Ishikawa (cell line): ENCODE results near the gene FA2H.

Experiments
- CEBPB ChIP-seq: IDR thresholded peaks from 2 replicates; pipeline ENCODE4 v1.6.1; 2012
- CREB1 ChIP-seq: IDR thresholded peaks from 2 replicates; pipeline ENCODE4 v1.6.1; 2012; ENCODE audit warnings: low read depth
- EGR1 ChIP-seq: IDR thresholded peaks from 2 replicates; pipeline ENCODE4 v1.6.1; 2012
- EP300 ChIP-seq: IDR thresholded peaks from 2 replicates; pipeline ENCODE4 v1.6.1; 2012; ENCODE audit warnings: borderline replicate concordance
- FOXM1 ChIP-seq: IDR thresholded peaks from 2 replicates; pipeline ENCODE4 v1.6.1; 2012; ENCODE audit warnings: low read depth, borderline replicate concordance
- RAD21 ChIP-seq: IDR thresholded peaks from 2 replicates; pipeline ENCODE4 v1.6.1; 2012; ENCODE audit warnings: low read depth
- TAF1 ChIP-seq: IDR thresholded peaks from 2 replicates; pipeline ENCODE4 v1.6.1; 2012; ENCODE audit warnings: low read depth, mild to moderate bottlenecking
- TCF12 ChIP-seq: IDR thresholded peaks from 2 replicates; pipeline ENCODE4 v1.6.1; 2012; ENCODE audit warnings: low read depth
- TEAD4 ChIP-seq: IDR thresholded peaks from 2 replicates; pipeline ENCODE4 v1.6.1; 2012
- YY1 ChIP-seq: IDR thresholded peaks from 2 replicates; pipeline ENCODE4 v1.6.1; 2012; ENCODE audit warnings: low read depth
- ZBTB7A ChIP-seq: IDR thresholded peaks from 2 replicates; pipeline ENCODE4 v1.6.1; 2012; ENCODE audit warnings: low read depth
- TF ChIP-seq, protein P1 (sequence below): IDR thresholded peaks from 2 replicates; pipeline ENCODE4 v1.6.1; 2012; ENCODE audit warnings: low read depth, mild to moderate bottlenecking
- TF ChIP-seq, protein P2 (sequence below): IDR thresholded peaks from 2 replicates; pipeline ENCODE4 v1.6.1; 2012
- TF ChIP-seq, protein P3 (sequence below): IDR thresholded peaks from 2 replicates; pipeline ENCODE4 v1.6.1; 2012

DNA sequence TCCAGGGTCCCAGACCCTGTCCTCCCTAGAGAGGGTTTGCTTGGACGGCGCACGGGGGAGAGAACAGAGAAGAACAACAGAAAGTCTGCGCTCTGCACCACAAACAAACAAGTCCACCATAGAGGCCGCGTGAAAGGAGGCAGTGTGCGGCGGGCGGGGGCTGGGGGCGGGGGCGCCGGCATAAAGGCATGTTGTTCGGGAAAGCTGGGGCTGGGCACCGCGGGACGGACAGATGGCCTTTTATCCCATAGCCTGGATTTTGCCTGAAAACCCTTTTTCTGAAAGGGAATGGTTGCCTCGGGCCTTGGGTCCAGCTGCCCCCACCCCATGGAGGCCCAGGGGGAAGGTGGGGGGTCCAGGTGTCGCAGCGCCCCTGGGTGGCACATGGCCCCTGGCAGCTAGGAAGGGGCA is 26.0 kb downstream of the FA2H start:
- TF ChIP-seq, protein P1, sequence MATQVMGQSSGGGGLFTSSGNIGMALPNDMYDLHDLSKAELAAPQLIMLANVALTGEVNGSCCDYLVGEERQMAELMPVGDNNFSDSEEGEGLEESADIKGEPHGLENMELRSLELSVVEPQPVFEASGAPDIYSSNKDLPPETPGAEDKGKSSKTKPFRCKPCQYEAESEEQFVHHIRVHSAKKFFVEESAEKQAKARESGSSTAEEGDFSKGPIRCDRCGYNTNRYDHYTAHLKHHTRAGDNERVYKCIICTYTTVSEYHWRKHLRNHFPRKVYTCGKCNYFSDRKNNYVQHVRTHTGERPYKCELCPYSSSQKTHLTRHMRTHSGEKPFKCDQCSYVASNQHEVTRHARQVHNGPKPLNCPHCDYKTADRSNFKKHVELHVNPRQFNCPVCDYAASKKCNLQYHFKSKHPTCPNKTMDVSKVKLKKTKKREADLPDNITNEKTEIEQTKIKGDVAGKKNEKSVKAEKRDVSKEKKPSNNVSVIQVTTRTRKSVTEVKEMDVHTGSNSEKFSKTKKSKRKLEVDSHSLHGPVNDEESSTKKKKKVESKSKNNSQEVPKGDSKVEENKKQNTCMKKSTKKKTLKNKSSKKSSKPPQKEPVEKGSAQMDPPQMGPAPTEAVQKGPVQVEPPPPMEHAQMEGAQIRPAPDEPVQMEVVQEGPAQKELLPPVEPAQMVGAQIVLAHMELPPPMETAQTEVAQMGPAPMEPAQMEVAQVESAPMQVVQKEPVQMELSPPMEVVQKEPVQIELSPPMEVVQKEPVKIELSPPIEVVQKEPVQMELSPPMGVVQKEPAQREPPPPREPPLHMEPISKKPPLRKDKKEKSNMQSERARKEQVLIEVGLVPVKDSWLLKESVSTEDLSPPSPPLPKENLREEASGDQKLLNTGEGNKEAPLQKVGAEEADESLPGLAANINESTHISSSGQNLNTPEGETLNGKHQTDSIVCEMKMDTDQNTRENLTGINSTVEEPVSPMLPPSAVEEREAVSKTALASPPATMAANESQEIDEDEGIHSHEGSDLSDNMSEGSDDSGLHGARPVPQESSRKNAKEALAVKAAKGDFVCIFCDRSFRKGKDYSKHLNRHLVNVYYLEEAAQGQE, result no peak
- TF ChIP-seq YY1, result no peak
- TF ChIP-seq RAD21, result no peak
- no peak for TF ChIP-seq EGR1
- TF ChIP-seq, protein P2, sequence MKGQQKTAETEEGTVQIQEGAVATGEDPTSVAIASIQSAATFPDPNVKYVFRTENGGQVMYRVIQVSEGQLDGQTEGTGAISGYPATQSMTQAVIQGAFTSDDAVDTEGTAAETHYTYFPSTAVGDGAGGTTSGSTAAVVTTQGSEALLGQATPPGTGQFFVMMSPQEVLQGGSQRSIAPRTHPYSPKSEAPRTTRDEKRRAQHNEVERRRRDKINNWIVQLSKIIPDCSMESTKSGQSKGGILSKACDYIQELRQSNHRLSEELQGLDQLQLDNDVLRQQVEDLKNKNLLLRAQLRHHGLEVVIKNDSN, result no peak
- TF ChIP-seq TAF1, result no peak
- no peak for TF ChIP-seq TCF12
- TF ChIP-seq CEBPB, result no peak
- TF ChIP-seq, protein P3, sequence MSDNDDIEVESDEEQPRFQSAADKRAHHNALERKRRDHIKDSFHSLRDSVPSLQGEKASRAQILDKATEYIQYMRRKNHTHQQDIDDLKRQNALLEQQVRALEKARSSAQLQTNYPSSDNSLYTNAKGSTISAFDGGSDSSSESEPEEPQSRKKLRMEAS, result no peak
- TF ChIP-seq CREB1, result no peak
- no peak for TF ChIP-seq EP300
- no peak for TF ChIP-seq TEAD4
- TF ChIP-seq ZBTB7A, result no peak
- no peak for TF ChIP-seq FOXM1
